Measurements from ENCODE around the gene WDFY3.

The WDFY3 gene

DNA sequence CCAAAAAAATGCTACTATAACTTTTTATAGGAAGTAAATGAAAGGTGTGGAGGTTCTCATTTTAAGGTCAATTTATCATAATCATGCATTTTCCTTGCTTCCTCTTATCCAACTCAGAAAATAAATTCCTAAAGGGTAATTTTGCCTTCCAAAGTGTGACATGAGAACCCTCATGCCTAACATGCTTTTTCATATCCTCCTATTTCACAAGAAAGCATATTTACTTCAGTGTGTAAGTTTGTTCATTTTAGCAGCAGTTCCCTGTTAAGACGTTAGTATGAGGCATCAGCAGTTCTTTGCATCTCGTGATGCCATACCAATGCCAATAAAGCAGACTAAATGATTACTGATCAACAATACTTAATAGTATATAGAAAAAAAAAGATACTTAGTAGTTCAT lies 18.4 kb downstream of the WDFY3 start:
- H3K27ac ChIP-seq, result no peak overlapping the region
- TF ChIP-seq CTCF (conservative IDR thresholded peaks at IDR 0.05), result no peak

DNA sequence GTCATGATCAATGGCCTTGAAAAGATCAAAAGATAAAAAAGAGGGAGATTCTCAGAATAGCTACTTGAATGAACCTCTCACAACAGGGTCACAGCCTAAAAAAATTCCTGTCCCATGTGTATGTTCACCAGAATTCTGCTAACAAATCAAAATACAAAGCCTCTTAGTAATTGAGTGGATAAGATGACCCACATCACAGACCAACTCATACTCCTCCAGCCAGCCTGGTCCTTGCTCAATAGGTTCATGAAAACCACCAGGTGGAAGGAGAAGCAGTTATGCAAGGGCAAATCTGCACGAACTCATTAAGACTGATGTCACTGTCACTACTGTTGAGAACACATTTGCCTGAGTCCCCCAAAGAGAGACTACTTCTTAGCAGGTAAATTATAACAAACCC lies 21.5 kb downstream of the WDFY3 start:
- no peak for TF ChIP-seq CTCF (conservative IDR thresholded peaks at IDR 0.05)
- H3K27ac ChIP-seq, result no peak overlapping the region

DNA sequence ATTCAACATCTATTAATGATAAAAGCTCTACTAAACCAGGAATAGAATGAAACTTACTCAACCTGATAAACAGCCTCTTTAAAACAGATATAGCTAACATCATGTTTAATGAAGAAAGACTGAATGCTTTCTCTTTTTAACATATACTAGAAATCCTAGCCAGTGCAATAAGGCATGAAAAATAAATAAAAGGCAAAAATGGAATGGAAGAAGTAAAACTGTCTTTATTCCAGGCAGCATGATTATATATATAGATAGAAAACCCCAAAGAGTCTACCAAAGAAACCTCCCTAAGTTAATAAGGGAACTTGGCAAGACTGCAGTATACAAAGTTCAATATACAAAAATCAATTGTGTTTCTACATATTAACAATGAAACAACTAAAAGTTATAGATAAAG lies 25.5 kb downstream of the WDFY3 start:
- TF ChIP-seq CTCF (conservative IDR thresholded peaks at IDR 0.05), result no peak
- H3K27ac ChIP-seq, result no peak overlapping the region

- no peak overlapping the region for H3K27ac ChIP-seq
- no peak for TF ChIP-seq CTCF (conservative IDR thresholded peaks at IDR 0.05)
Measured at GRCh38 chr4:84939113-84939512, 27.4 kb downstream of the WDFY3 start.

DNA sequence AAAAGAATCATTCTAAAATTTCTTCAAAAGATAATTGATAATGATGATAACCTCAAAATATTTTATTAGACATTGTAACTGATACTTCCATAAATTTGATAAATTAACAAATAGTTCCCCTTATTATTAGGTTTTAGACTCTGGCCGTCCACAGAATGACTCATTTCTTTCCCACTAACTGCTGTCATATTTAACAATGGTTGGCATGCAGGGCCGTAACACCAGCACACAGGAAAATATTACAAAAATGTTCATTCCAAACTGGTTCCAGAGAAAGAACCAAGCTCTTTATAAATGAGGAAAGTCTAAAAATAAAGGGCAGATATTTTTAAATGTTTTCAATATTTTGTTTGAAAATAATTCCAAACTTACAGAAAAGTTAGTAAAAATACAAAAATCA lies 28.2 kb downstream of the WDFY3 start:
- no peak overlapping the region for H3K27ac ChIP-seq
- no peak for TF ChIP-seq CTCF (conservative IDR thresholded peaks at IDR 0.05)

- no peak overlapping the region for H3K27ac ChIP-seq
- no peak for TF ChIP-seq CTCF (conservative IDR thresholded peaks at IDR 0.05)
Measured at GRCh38 chr4:84937381-84937977, 29.0 kb downstream of the WDFY3 start.

GRCh38 chr4:84936123-84936522 lies 30.4 kb downstream of the WDFY3 start:
- no peak overlapping the region for H3K27ac ChIP-seq
- no peak for TF ChIP-seq CTCF (conservative IDR thresholded peaks at IDR 0.05)
